Ovary (tissue), 9 donors: ENCODE measurements around the gene VEPH1. TPM values are rescaled to one million over a fixed set of nuclear protein-coding genes. Genes with fewer than 3 reads are reported as not detected.

ENCODE experiments used
- DNase-seq, 5 donors: peaks; one replicate each; pipeline ENCODE4 v3.0.0-alpha.2; 2019 to 2020
- H3K27ac ChIP-seq, 2 donors: fragments of 200-600 bp; one replicate each; pipeline versions ENCODE4 v1.5.1 to v1.8.0; 2019 to 2022
- H3K27me3 ChIP-seq: fragments of 200-600 bp; one replicate; pipeline ENCODE4 v1.8.0; 2022
- H3K36me3 ChIP-seq: fragments of 200-600 bp; sonication (generic); one replicate; pipeline ENCODE4 v1.5.1; 2019
- H3K4me1 ChIP-seq: one replicate; pipeline ENCODE4 v1.8.1; 2013; ENCODE audit warnings: mild to moderate bottlenecking, moderate library complexity; ENCODE audit not compliant: insufficient read depth
- H3K4me3 ChIP-seq: fragments of 200-600 bp; sonication (generic); one replicate; pipeline ENCODE4 v1.5.1; 2017
- H3K9me3 ChIP-seq, 2 donors: fragments of 200-600 bp in 1 of 2; sonication (generic) in 1 of 2; one replicate each; pipeline versions ENCODE4 v1.5.1 to v1.8.1; 2013 to 2019; ENCODE audit warnings: mild to moderate bottlenecking in 1 of 2, moderate library complexity in 1 of 2
- CTCF ChIP-seq, 3 donors: fragments of 450-650 bp in 2 of 3; fragments of 200-600 bp in 1 of 3; IDR thresholded peaks; one replicate each; pipeline versions ENCODE4 v1.5.1 to v1.8.0; 2016 to 2022; ENCODE audit warnings: antibody characterized with exemption in 3 of 3, mild to moderate bottlenecking in 1 of 3
- EP300 ChIP-seq: sonication (generic); formaldehyde crosslinking; IDR thresholded peaks from one replicate; pipeline ENCODE4 v1.6.1; 2017; ENCODE audit warnings: antibody characterized with exemption
- POLR2A ChIP-seq: fragments of 450-650 bp; IDR thresholded peaks from one replicate; pipeline ENCODE4 v1.6.1; 2017; ENCODE audit warnings: antibody characterized with exemption, mild to moderate bottlenecking, moderate library complexity
- WGBS, 3 donors: extraction: QIAGEN DNeasy Blood & Tissue Kit in 1 of 3; methylation state at CpG; one replicate each; pipeline versions ENCODE4 v1.1.5 to v1.1.7; 2013 to 2017; 5-methylcytosine and 5-hydroxymethylcytosine counted together
- intact Hi-C, 4 donors: fragments of 100-400 bp; cut with DNase I; formaldehyde crosslinking; loops; one replicate each; pipeline versions ENCODE4 v1.11.0 to v1.15.1; 2022 to 2023
- polyA plus RNA-seq, 2 donors: library from polyadenylated mRNA; stranded (reverse); fragments of 200-250 nt in 1 of 2; fragments of 350-450 nt in 1 of 2; fragmentation: Illumina TruSeq in 1 of 2; extraction: RNeasy Lipid Tissue Mini Kit (QIAGEN cat#74804) in 1 of 2; gene quantifications; one replicate each; pipeline ENCODE4 v1.2.3, GENCODE V29; 2013 to 2014
- total RNA-seq, 7 donors: library from RNA; depleted of rRNA in 2 of 7; stranded (reverse); fragments of >200 nt in 2 of 7; fragmentation: NEBNext Ultra II Directional in 3 of 7; extraction: Animal tissue kit (Norgen Biotek cat#: 25700) in 3 of 7; gene quantifications; one replicate each; pipeline versions ENCODE4 v1.1.0 to v1.2.4, GENCODE V29; 2016 to 2023
- donor health status: DM: no; HTN: no; CAD: no; lungs with moderate emphysema.
- donor health status: DM: no; HTN: no; CAD: no.
- donor health status: Bipolar disorder and iron deficiency.
- donor health status: DM: yes; HTN: yes; CAD: no.
- donor health status: DM: no; HTN: no; CAD: no.
- donor health status: DM: yes; HTN: yes; CAD: no.

Gene VEPH1
- total and polyA plus RNA-seq, 9 donors, result 0.23 to 4.6 (median 1.3) TPM; not detected in 1

GRCh38 chr3:157282261-157283191 lies 220.7 kb downstream of the VEPH1 start:
- intact Hi-C loops, result no loop called here
- DNase-seq, result no peak

DNA sequence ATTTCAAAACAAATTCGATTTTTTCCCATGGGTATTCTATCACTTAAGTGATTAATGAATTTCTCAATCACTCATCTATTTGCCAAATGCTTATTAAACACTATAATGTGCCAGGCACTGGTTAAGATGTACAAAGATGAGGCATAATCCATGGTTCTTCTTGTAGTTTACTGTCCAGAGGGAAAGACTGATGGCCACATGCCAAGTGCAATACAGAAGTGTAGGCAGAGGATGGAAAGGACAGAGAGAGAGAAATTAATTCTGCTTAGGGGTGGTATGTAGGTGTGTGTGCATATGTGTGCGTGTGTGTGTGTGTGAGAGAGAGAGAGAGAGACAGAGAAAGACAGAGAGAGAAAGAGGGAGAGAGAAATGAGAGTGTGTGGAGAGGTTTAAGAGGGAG lies 222.4 kb downstream of the VEPH1 start:
- Histone ChIP-seq H3K27me3 (no peaks in the 10 kb centered on the region), H3K9me3 (no peaks in the 10 kb centered on the region), H3K27ac (no peak overlapping the region), H3K4me1 (no peaks in the 10 kb centered on the region), H3K36me3 (no peaks in the 10 kb centered on the region), H3K4me3 (no peak overlapping the region)
- TF ChIP-seq EP300 (no peak), POLR2A (no peak), CTCF (IDR thresholded peaks at IDR 0.05) (no peak)
- WGBS, 3 donors, result 63 to 76% (median 70%) methylated on average over 2 of the region's 2 CpGs
- intact Hi-C loops, result no loop called here
- DNase-seq, result no peak

More at GRCh38 chr3:157282261-157283191, 220.7 kb downstream of the VEPH1 start:
- WGBS, 3 donors, result 58 to 68% (median 67%) methylated on average over 5 of the region's 5 CpGs
- no peak for TF ChIP-seq POLR2A
- TF ChIP-seq EP300, result no peak
- no peak for TF ChIP-seq CTCF (IDR thresholded peaks at IDR 0.05)
- Histone ChIP-seq H3K27me3 (no peaks in the 10 kb centered on the region), H3K36me3 (no peaks in the 10 kb centered on the region), H3K4me1 (no peaks in the 10 kb centered on the region), H3K9me3 (no peaks in the 10 kb centered on the region), H3K27ac (no peak overlapping the region), H3K4me3 (no peak overlapping the region)

DNA sequence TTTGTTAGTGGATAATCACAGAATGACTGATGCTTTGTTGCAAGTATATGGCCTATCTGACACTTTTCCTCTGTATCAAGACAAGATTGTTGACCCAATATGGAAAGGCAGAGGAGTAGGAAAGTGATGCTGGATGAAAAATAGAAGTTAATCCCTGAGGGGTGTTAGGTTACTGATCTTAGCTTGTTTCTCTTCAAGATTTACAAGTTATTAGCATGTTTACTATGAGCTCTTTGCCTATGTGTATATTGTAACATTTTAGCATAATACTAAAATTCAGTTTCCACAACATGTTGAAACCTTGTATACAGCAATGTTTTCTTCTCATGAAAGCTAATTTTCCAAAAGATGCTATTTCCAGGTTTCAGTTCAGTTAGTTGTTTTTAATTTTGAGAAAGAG lies 222.9 kb downstream of the VEPH1 start:
- Histone ChIP-seq H3K9me3 (no peaks in the 10 kb centered on the region), H3K4me3 (no peak overlapping the region), H3K4me1 (no peaks in the 10 kb centered on the region), H3K27ac (no peak overlapping the region), H3K36me3 (no peaks in the 10 kb centered on the region), H3K27me3 (no peaks in the 10 kb centered on the region)
- no peak for DNase-seq
- TF ChIP-seq EP300, result no peak
- TF ChIP-seq CTCF (IDR thresholded peaks at IDR 0.05), result no peak
- TF ChIP-seq POLR2A, result no peak
- intact Hi-C loops, result no loop called here

GRCh38 chr3:157279237-157279636 lies 224.0 kb downstream of the VEPH1 start:
- TF ChIP-seq EP300 (no peak), POLR2A (no peak), CTCF (IDR thresholded peaks at IDR 0.05) (no peak)
- no peaks in the 10 kb centered on the region for H3K27me3 ChIP-seq
- no peak overlapping the region for H3K4me3 ChIP-seq
- intact Hi-C loops, result no loop called here
- 93 to 98% (median 98%) methylated on average over 1 of the region's 1 CpG for WGBS, 3 donors
- H3K27ac ChIP-seq, result no peak overlapping the region
- H3K36me3 ChIP-seq, result no peaks in the 10 kb centered on the region
- H3K4me1 ChIP-seq, result no peaks in the 10 kb centered on the region
- DNase-seq, result no peak
- H3K9me3 ChIP-seq, result no peaks in the 10 kb centered on the region
